ENCODE measurements around the gene NCKAP5. TPM values are rescaled to one million over a fixed set of nuclear protein-coding genes. Genes with fewer than 3 reads are reported as not detected.
A peak's percentile ranks its signal among the peaks of the same experiment; 100 is the strongest.

Gene NCKAP5
- polyA plus RNA-seq, 2 of the 4 experiments (the other 2 are of a cell fraction), result 3.0 to 4.1 TPM

DNA sequence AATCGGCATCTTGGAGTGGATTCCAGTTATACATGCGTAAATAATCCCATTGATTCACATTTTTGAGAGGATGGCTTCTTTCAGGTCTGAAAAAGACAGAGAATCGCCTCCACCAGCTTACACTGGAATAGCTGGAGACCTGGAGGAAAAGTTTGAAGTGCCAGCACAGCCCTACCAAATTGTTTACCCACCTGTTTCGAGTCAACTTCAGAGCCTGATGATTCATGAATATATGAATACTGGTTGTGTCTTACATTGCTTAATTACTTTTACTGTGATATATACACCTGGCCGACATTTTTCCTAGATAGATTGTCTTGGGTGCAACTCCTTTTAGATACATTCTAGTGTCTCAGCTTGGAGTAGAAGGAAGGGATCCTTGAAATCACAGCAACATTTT, 335 bp upstream of the NCKAP5 start:
- H3K27ac ChIP-seq, result peak overlapping the region; percentile 26 to 75; a peak in 4 of 6 replicates
- peak overlapping the region; percentile 35 for H3K4me3 ChIP-seq
- WGBS (ENCODE audit: missing lambda C conversion rate), result 22% methylated on average over 5 of the region's 5 CpGs

DNA sequence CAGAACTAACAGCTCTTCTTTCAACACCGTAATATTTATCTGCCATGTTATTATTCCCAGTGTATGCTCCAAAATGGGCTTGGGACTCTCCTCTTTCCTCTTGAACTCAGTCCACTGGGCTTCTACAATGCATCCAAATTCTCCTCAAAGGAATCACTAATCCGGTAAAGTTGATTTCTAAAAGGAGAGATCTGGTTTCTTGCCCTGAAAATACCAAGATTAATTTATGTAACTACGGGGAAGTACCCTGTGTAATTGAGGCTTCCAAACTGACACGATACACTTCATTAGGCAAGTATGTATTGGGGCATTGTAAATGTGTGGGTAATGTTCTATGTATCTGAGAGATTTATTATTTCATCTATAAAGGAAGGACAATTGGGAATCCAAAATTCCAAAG, 5.7 kb downstream of the NCKAP5 start:
- no peak for TF ChIP-seq FOXS1 (CRISPR knock-in tag; IDR thresholded peaks at IDR 0.05)
- TF ChIP-seq, protein P1, sequence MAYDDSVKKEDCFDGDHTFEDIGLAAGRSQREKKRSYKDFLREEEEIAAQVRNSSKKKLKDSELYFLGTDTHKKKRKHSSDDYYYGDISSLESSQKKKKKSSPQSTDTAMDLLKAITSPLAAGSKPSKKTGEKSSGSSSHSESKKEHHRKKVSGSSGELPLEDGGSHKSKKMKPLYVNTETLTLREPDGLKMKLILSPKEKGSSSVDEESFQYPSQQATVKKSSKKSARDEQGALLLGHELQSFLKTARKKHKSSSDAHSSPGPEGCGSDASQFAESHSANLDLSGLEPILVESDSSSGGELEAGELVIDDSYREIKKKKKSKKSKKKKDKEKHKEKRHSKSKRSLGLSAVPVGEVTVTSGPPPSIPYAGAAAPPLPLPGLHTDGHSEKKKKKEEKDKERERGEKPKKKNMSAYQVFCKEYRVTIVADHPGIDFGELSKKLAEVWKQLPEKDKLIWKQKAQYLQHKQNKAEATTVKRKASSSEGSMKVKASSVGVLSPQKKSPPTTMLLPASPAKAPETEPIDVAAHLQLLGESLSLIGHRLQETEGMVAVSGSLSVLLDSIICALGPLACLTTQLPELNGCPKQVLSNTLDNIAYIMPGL (CRISPR knock-in tag; IDR thresholded peaks at IDR 0.05; ENCODE audit: borderline replicate concordance), result no peak
- no peak for TF ChIP-seq RARB (CRISPR knock-in tag; IDR thresholded peaks at IDR 0.05)
- TF ChIP-seq HEYL (CRISPR knock-in tag; IDR thresholded peaks at IDR 0.05), result no peak
- TF ChIP-seq NR3C1 (IDR thresholded peaks at IDR 0.05), result no peak
- no peak for TF ChIP-seq ZSCAN20 (CRISPR knock-in tag; IDR thresholded peaks at IDR 0.05)
- no peak for TF ChIP-seq KDM5A (IDR thresholded peaks at IDR 0.05)
- no peak for TF ChIP-seq KDM1A (IDR thresholded peaks at IDR 0.05; ENCODE audit: low read depth)
- POLR2A ChIA-PET, result no interaction called here
- no peak overlapping the region for H3K4me2 ChIP-seq
- no peak overlapping the region; a peak in 1 of 6 replicates for H3K27ac ChIP-seq
- CTCF ChIA-PET, result interaction anchor here (0.6 to 4.4 kb wide), 4 partner anchors 13 to 369 kb away, joined by 3 to 18 read pairs (median 10); no protein-coding TSS in a partner anchor
- no peak for FAIRE-seq
- ATAC-seq, result no peak
- 82% methylated on average over 4 of the region's 4 CpGs for WGBS (ENCODE audit: missing lambda C conversion rate)
- H3K4me3 ChIP-seq, result no peak overlapping the region
- no peak for DNase-seq (ENCODE audit: low read depth in 1 of 2, low spot score in 1 of 2)
- no peaks in the 10 kb centered on the region for H3K9me3 ChIP-seq
- peaks cover 18% of the 10 kb centered on the region for H3K4me1 ChIP-seq

More for the DNA sequence above, 335 bp upstream of the NCKAP5 start:
- no peak for DNase-seq (ENCODE audit: low read depth in 1 of 2, low spot score in 1 of 2)
- ChIA-PET CTCF (interaction anchor here (0.7 to 3.7 kb wide), 6 partner anchors 10 to 306 kb away, joined by 3 to 21 read pairs (median 7); no protein-coding TSS in a partner anchor), POLR2A (no interaction called here)
- Histone ChIP-seq H3K9me3 (no peaks in the 10 kb centered on the region), H3K4me1 (peaks cover 31% of the 10 kb centered on the region), H3K4me2 (peak overlapping the region; percentile 80)
- TF ChIP-seq EHF (CRISPR knock-in tag; IDR thresholded peaks at IDR 0.05) (no peak), ZFP36 (IDR thresholded peaks at IDR 0.05; ENCODE audit: borderline replicate concordance, partially characterized antibody) (no peak), CBX8 (IDR thresholded peaks at IDR 0.05) (no peak), HOXA7 (CRISPR knock-in tag; IDR thresholded peaks at IDR 0.05) (no peak), ZC3H11A (IDR thresholded peaks at IDR 0.05) (no peak), EHMT2 (IDR thresholded peaks at IDR 0.05; ENCODE audit: low read depth) (no peak), KDM5A (IDR thresholded peaks at IDR 0.05) (no peak), HOXB13 (CRISPR knock-in tag; IDR thresholded peaks at IDR 0.05; ENCODE audit: low read depth) (no peak), CHD2 (IDR thresholded peaks at IDR 0.05; ENCODE audit: low read length, partially characterized antibody) (no peak), TFCP2L1 (CRISPR knock-in tag; IDR thresholded peaks at IDR 0.05) (no peak), KDM1A (IDR thresholded peaks at IDR 0.05; ENCODE audit: low read depth) (no peak)
- ATAC-seq, result peak; percentile 31 to 37; a peak in 2 of 6 replicates
- FAIRE-seq, result no peak

DNA sequence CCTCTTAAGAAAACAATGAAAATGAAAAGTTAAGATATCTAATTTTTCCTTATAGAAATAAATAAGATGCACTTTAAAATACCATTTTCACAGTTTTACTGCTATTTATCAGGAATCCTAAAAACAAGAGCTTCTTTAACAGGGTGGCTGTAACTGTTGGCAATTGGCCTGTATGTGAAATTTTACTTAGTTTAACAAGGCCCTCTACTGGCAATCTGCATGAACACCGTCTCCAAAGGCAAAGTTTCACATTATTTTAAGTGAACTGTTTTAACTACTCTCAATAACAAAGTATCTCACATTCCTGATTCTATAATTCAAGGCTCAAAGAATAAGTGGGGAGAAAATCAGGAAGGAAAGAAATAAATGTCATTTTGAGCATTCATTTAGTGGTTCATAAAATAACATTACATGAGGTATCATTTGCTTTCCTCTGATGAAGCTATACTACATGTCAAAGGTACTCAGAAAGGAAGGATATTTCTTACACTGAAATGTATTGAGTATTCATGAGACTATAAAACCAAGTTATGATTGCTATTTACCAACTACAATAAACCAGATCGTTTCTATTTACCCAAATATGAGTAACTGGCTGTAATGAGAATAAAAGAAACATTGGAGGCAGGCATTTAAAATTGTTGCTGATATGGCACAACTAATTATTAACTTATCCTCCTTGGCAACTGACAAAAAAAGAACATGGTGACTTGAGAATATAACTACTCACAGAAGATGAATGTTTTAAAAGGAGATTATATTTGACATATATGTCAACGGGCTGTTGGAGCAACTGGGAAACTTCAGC, 7.0 kb downstream of the NCKAP5 start:
- 13% methylated on average over 3 of the region's 3 CpGs for WGBS (ENCODE audit: missing lambda C conversion rate)
- no peak overlapping the region for H3K4me3 ChIP-seq
- peaks cover 8% of the 10 kb centered on the region; the same call in 2 of the 3 replicates for H3K4me1 ChIP-seq
- ATAC-seq, result peak; percentile 68 to 80; a peak in 3 of 6 replicates
- ChIA-PET CTCF (interaction anchor here (0.6 to 4.4 kb wide), 44 partner anchors 8 to 1014 kb away, joined by 3 to 35 read pairs (median 4); no protein-coding TSS in a partner anchor), POLR2A (interaction anchor here (1.1 to 1.6 kb wide), 2 partner anchors 294 to 298 kb away, joined by 4 to 5 read pairs; no protein-coding TSS in a partner anchor)
- H3K9me3 ChIP-seq, result no peaks in the 10 kb centered on the region
- DNase-seq (ENCODE audit: low read depth in 1 of 2, low spot score in 1 of 2), result peak in 1 of 2 experiments; percentile 70
- TF ChIP-seq SMC3 (IDR thresholded peaks at IDR 0.05), result peak; percentile 91
- TF ChIP-seq RAD21 (conservative IDR thresholded peaks at IDR 0.05 in 1 of 2, IDR thresholded peaks at IDR 0.05 in 1 of 2), result peak; percentile 82 to 93
- TF ChIP-seq, protein P2, sequence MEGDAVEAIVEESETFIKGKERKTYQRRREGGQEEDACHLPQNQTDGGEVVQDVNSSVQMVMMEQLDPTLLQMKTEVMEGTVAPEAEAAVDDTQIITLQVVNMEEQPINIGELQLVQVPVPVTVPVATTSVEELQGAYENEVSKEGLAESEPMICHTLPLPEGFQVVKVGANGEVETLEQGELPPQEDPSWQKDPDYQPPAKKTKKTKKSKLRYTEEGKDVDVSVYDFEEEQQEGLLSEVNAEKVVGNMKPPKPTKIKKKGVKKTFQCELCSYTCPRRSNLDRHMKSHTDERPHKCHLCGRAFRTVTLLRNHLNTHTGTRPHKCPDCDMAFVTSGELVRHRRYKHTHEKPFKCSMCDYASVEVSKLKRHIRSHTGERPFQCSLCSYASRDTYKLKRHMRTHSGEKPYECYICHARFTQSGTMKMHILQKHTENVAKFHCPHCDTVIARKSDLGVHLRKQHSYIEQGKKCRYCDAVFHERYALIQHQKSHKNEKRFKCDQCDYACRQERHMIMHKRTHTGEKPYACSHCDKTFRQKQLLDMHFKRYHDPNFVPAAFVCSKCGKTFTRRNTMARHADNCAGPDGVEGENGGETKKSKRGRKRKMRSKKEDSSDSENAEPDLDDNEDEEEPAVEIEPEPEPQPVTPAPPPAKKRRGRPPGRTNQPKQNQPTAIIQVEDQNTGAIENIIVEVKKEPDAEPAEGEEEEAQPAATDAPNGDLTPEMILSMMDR (IDR thresholded peaks at IDR 0.05), result peak; percentile 81
- TF ChIP-seq NPAS2 (CRISPR knock-in tag; IDR thresholded peaks at IDR 0.05; ENCODE audit: borderline replicate concordance), result no peak
- TF ChIP-seq POLR2AphosphoS2 (conservative IDR thresholded peaks at IDR 0.05; ENCODE audit: low read length), result no peak
- TF ChIP-seq MAFK (IDR thresholded peaks at IDR 0.05; ENCODE audit: partially characterized antibody), result peak; percentile 57
- TF ChIP-seq, protein P3, sequence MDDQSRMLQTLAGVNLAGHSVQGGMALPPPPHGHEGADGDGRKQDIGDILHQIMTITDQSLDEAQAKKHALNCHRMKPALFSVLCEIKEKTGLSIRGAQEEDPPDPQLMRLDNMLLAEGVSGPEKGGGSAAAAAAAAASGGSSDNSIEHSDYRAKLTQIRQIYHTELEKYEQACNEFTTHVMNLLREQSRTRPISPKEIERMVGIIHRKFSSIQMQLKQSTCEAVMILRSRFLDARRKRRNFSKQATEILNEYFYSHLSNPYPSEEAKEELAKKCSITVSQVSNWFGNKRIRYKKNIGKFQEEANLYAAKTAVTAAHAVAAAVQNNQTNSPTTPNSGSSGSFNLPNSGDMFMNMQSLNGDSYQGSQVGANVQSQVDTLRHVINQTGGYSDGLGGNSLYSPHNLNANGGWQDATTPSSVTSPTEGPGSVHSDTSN (IDR thresholded peaks at IDR 0.05), result no peak
- no peak for TF ChIP-seq NFE2L2 (conservative IDR thresholded peaks at IDR 0.05; ENCODE audit: low read length)
- TF ChIP-seq HOXA7 (CRISPR knock-in tag; IDR thresholded peaks at IDR 0.05), result no peak
- FAIRE-seq, result no peak
- H3K4me2 ChIP-seq, result 0 out of 3 replicates have a peak overlapping the region, but pooled peaks have one; percentile 3
- H3K27ac ChIP-seq, result peak overlapping the region; percentile 27 to 78; a peak in 5 of 6 replicates

Data from A549 (cell line).